Fibroblast of the aortic adventitia (primary cell): ENCODE results near the gene KSR1. TPM values are rescaled to one million over a fixed set of nuclear protein-coding genes. Genes with fewer than 3 reads are reported as not detected.

ENCODE experiments used
- DNase-seq: peaks from one replicate; pipeline ENCODE4 v3.0.0-alpha.2; 2010; ENCODE audit warnings: low read depth
- H3K4me3 ChIP-seq: 2 replicates; pipeline ENCODE4 v1.5.1; 2011; ENCODE audit warnings: low read depth, mild to moderate bottlenecking, control low read depth, low read length, moderate library complexity
- CTCF ChIP-seq: IDR thresholded peaks from 2 replicates; pipeline ENCODE4 v1.5.1; 2011; ENCODE audit warnings: mild to moderate bottlenecking, low read length, control low read depth, inconsistent platforms; ENCODE audit not compliant: insufficient read depth
- total RNA-seq: library from RNA; depleted of rRNA; stranded (reverse); fragments of >200 nt; gene quantifications from 2 replicates; pipeline ENCODE4 v1.2.3, GENCODE V29; 2012; ENCODE audit warnings: low replicate concordance

Gene KSR1
- total RNA-seq, 1 donor, result 19.4 TPM

GRCh38 chr17:27480699-27481098 lies 24.5 kb downstream of the KSR1 start:
- H3K4me3 ChIP-seq, result no peak overlapping the region
- DNase-seq, result no peak
- no peak for TF ChIP-seq CTCF

GRCh38 chr17:27481327-27481726 lies 25.1 kb downstream of the KSR1 start:
- no peak overlapping the region for H3K4me3 ChIP-seq
- no peak for DNase-seq
- TF ChIP-seq CTCF, result no peak

GRCh38 chr17:27485125-27485524 lies 28.9 kb downstream of the KSR1 start:
- TF ChIP-seq CTCF, result no peak
- DNase-seq, result no peak

GRCh38 chr17:27485716-27486495 lies 29.7 kb downstream of the KSR1 start:
- no peak for TF ChIP-seq CTCF
- no peak for DNase-seq

More at GRCh38 chr17:27485125-27485524, 28.9 kb downstream of the KSR1 start:
- no peak overlapping the region for H3K4me3 ChIP-seq

GRCh38 chr17:27486741-27487140 lies 30.5 kb downstream of the KSR1 start:
- no peak for TF ChIP-seq CTCF
- H3K4me3 ChIP-seq, result no peak overlapping the region
- no peak for DNase-seq

More at GRCh38 chr17:27485716-27486495, 29.7 kb downstream of the KSR1 start:
- no peak overlapping the region for H3K4me3 ChIP-seq

- H3K4me3 ChIP-seq, result no peak overlapping the region
- DNase-seq, result peak; percentile 64
- TF ChIP-seq CTCF, result no peak
These were observed 32.0 kb downstream of the KSR1 start for GRCh38 chr17:27488231-27488630.
